ENCODE measurements around the gene USP4.
A peak's percentile ranks its signal among the peaks of the same experiment; 100 is the strongest.
"Not testable (repeated sequence)": the region's sequence is repeated elsewhere in the genome, so short reads cannot be mapped to it uniquely, and the experiment has no call there.

The USP4 gene

DNA sequence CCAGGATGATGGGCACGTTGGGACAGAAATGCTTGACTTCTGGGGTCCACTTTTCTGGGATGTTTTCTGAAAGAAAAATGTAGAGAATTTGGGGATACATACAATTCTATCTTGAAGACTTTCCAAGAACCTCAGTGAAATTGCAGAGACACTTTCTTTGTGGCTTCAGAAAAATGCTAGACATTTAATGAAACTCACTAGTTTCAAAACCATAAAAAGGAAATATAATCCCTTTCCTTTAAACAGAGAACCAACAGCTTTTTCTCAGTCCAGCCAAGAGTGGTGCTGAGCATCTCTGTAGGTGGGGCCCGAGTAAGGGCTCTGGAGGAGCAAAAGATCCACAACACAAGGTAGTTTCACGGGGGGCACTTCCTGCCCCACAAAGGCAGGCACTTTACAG is 22.7 kb upstream of the USP4 start:
- Histone ChIP-seq H3K4me3 (ENCODE audit: low read depth, low read length) (no peak overlapping the region), H3K36me3 (ENCODE audit: control insufficient read depth, insufficient read depth, low read length) (peaks cover 29% of the 10 kb centered on the region)

DNA sequence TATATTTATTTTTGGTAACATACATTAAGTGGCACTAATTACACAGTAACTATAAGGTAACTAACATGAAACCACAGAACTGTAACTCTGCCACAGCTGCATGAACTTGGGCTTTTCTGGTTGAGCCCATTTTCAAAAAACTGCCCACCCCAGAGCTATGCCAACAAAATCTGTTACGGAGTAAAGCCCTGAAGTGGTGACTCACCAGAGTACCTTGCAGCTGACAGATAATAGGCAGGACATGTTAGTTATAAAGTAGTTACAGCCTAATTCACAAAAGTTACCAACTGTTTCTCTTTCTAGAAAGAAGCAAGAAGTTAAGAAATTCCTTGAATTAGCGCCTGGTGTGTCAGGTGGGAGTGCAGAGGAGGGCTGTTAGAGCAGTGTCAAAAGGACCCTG is 19.8 kb upstream of the USP4 start:
- Histone ChIP-seq H3K27me3 (ENCODE audit: control insufficient read depth, insufficient read depth, low read length) (no peaks in the 10 kb centered on the region), H3K9ac (ENCODE audit: low read depth, low read length) (no peak overlapping the region), H3K36me3 (ENCODE audit: control insufficient read depth, insufficient read depth, low read length) (peaks cover 30% of the 10 kb centered on the region), H3K4me3 (ENCODE audit: low read depth, low read length) (no peak overlapping the region), H3K9me3 (ENCODE audit: control insufficient read depth, insufficient read depth, low read length) (no peaks in the 10 kb centered on the region), H3K4me1 (ENCODE audit: control insufficient read depth, insufficient read depth, low read length) (no peaks in the 10 kb centered on the region)

More for the DNA sequence above, 22.7 kb upstream of the USP4 start:
- Histone ChIP-seq H3K9me3 (ENCODE audit: control insufficient read depth, insufficient read depth, low read length) (no peaks in the 10 kb centered on the region), H3K9ac (ENCODE audit: low read depth, low read length) (no peak overlapping the region), H3K4me1 (ENCODE audit: control insufficient read depth, insufficient read depth, low read length) (no peaks in the 10 kb centered on the region), H3K27me3 (ENCODE audit: control insufficient read depth, insufficient read depth, low read length) (no peaks in the 10 kb centered on the region)

DNA sequence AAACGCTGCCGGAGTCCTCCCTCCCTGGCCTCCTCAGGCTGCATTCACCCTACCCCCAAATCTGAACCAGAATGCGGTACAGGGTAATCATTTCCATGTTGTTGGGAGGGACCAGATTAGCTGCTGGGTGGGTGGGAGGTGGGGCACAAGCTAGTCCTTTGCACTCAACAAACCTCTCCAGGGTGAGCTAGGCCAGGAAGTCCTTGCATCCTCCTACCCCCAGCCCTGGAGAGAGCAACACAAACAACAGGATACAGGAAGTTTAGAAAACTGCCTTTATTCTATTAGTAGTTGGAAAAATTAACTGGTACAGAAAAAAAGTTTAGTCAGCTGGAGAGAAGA is 19.0 kb upstream of the USP4 start:
- H3K4me1 ChIP-seq (ENCODE audit: control insufficient read depth, insufficient read depth, low read length): no peaks in the 10 kb centered on the region
- peaks cover 30% of the 10 kb centered on the region for H3K36me3 ChIP-seq (ENCODE audit: control insufficient read depth, insufficient read depth, low read length)
- peak overlapping the region; percentile 89 for H3K4me3 ChIP-seq (ENCODE audit: low read depth, low read length)
- H3K27me3 ChIP-seq (ENCODE audit: control insufficient read depth, insufficient read depth, low read length): no peaks in the 10 kb centered on the region
- H3K9me3 ChIP-seq (ENCODE audit: control insufficient read depth, insufficient read depth, low read length): no peaks in the 10 kb centered on the region
- peak overlapping the region; percentile 61 for H3K9ac ChIP-seq (ENCODE audit: low read depth, low read length)

DNA sequence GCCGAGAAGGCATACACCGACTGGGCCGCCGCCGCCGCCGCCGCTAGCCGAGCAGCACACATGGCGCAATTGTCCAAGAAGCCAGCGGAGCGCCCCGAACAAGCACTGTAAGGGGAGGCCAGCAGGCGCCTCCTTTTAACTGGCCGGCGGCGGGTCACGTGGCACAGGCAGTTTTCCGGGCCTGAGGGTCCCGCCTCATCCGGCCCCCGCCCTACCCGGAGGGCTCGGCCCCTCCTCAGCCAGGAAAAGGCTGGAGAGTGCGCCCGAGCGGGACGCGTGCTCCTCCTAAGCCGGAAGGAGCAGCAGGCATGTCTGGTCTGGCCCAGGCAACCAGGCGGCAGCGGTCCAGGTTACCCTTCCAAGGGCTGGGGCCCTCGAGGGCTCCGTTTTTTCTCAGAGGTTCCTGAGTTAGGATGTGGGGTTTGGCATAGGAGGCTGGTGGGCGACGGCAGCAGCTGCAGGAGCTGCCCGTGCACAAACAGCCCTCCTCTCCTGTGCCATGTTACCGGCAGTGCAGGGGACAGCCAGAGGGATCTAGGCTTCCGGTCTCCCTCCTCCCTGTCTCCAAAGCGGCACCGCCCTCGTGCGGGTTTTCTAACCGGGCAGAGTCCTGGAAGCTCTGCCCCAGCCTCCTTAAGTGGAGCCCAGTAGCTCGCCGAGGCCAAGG is 18.5 kb upstream of the USP4 start, which contains the start of gene GPX1:
TSS of gene GPX1 (minus strand) at position 137 of the 667 bp plus-strand sequence. CDS start at position 62, 75 bp downstream.
- Histone ChIP-seq H3K9me3 (ENCODE audit: control insufficient read depth, insufficient read depth, low read length) (no peaks in the 10 kb centered on the region), H3K4me1 (ENCODE audit: control insufficient read depth, insufficient read depth, low read length) (no peaks in the 10 kb centered on the region), H3K4me3 (ENCODE audit: low read depth, low read length) (peak within 1 kb of the TSS; percentile 89), H3K27me3 (ENCODE audit: control insufficient read depth, insufficient read depth, low read length) (no peaks in the 10 kb centered on the region), H3K36me3 (ENCODE audit: control insufficient read depth, insufficient read depth, low read length) (peaks cover 30% of the 10 kb centered on the region), H3K9ac (ENCODE audit: low read depth, low read length) (peak within 1 kb of the TSS; percentile 93)

DNA sequence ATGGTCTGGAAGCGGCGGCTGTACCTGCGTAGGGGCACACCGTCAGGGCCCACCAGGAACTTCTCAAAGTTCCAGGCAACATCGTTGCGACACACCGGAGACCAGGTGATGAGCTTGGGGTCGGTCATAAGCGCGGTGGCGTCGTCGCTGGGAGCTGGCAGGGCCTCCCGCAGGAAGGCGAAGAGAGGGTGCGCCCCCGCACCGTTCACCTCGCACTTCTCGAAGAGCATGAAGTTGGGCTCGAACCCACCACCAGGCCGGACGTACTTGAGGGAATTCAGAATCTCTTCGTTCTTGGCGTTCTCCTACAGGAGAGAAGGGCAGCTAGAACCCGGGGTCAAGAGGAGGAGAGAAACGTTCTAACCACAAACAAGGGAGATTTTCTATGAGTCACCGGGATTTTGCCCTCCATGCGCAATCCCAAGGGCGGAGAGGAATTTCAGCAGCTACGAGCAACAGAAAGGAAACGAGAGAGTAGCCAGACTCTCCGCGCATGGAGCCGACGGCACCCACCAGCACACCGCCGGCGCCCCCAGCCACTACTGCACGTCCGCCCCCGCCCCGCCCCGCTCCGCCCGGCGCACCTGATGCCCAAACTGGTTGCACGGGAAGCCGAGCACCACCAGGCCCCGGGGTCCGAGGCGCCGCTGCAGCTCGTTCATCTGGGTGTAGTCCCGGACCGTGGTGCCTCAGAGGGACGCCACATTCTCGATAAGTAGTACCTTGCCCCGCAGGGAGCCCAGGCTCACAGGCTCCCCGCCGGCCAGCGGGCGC is 17.8 kb upstream of the USP4 start:
- not testable (repeated sequence) for H3K27me3 ChIP-seq (ENCODE audit: control insufficient read depth, insufficient read depth, low read length); H3K4me1 ChIP-seq (ENCODE audit: control insufficient read depth, insufficient read depth, low read length)
- peaks cover 25% of the 10 kb centered on the region for H3K36me3 ChIP-seq (ENCODE audit: control insufficient read depth, insufficient read depth, low read length)

DNA sequence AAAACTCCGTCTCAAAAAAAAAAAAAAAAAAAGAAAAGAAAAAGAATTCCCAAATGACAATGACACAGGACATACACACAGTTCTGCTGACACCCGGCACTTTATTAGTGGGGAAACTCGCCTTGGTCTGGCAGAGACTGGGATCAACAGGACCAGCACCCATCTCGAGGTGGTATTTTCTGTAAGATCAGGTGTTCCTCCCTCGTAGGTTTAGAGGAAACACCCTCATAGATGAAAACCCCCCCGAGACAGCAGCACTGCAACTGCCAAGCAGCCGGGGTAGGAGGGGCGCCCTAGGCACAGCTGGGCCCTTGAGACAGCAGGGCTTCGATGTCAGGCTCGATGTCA is 17.2 kb upstream of the USP4 start:
- H3K36me3 ChIP-seq (ENCODE audit: control insufficient read depth, insufficient read depth, low read length): peaks cover 20% of the 10 kb centered on the region
- H3K9me3 ChIP-seq (ENCODE audit: control insufficient read depth, insufficient read depth, low read length); H3K9ac ChIP-seq (ENCODE audit: low read depth, low read length); H3K27me3 ChIP-seq (ENCODE audit: control insufficient read depth, insufficient read depth, low read length); H3K4me1 ChIP-seq (ENCODE audit: control insufficient read depth, insufficient read depth, low read length): not testable (repeated sequence)
- H3K4me3 ChIP-seq (ENCODE audit: low read depth, low read length): peak overlapping the region; percentile 89

More for the DNA sequence above, 17.8 kb upstream of the USP4 start:
- Histone ChIP-seq H3K9ac (ENCODE audit: low read depth, low read length) (peak overlapping the region; percentile 93), H3K4me3 (ENCODE audit: low read depth, low read length) (peak overlapping the region; percentile 89)
- not testable (repeated sequence) for H3K9me3 ChIP-seq (ENCODE audit: control insufficient read depth, insufficient read depth, low read length)

DNA sequence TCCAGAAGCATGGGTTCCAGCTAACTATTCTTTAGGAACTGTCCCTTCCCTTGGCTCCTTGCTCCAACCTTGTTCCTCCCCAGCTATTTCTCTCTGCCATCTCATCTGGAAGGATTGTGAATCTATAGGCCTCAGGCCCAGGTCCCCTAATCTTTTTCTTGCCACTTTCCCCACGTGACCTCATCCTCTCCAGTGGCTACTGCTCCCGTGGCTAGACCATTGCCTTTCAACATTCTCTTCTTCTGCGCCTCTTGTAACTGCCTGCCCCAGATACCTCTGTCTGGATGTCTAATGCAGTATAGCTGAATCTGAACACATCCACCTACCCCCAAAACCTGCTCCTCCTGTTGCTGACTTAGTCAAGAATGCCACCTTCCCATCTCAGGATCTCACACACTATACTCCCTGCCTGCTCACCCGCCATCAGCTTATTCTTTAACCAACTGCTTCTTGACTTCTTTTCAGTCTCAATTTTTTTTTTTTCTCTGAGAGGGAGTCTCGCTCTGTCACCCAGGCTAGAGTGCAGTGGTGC is 13.1 kb upstream of the USP4 start:
- peaks cover 5% of the 10 kb centered on the region for H3K36me3 ChIP-seq (ENCODE audit: control insufficient read depth, insufficient read depth, low read length)
- no peaks in the 10 kb centered on the region for H3K27me3 ChIP-seq (ENCODE audit: control insufficient read depth, insufficient read depth, low read length)
- no peak overlapping the region for H3K4me3 ChIP-seq (ENCODE audit: low read depth, low read length)
- no peaks in the 10 kb centered on the region for H3K9me3 ChIP-seq (ENCODE audit: control insufficient read depth, insufficient read depth, low read length)
- H3K4me1 ChIP-seq (ENCODE audit: control insufficient read depth, insufficient read depth, low read length): no peaks in the 10 kb centered on the region
- H3K9ac ChIP-seq (ENCODE audit: low read depth, low read length): no peak overlapping the region

DNA sequence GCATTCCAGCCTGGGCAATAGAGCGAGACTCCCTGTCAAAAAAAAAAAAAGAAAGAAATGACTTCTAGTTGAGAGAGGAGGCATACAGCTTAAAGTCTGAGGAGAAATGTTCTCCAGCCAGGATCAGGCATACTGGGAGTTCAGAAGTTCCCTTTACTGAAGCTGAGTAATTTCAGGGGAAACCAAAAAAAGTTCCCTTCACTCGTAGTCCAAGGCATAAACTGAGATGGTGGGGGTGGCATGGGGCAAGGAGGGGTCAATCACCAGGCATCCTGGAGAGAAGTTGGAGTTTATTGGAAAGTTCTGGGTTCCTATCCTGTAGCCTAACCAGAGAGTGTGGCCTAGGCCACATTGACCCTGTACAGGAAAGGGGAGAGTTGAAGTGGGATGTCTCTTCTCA is 12.4 kb upstream of the USP4 start:
- H3K9me3 ChIP-seq (ENCODE audit: control insufficient read depth, insufficient read depth, low read length): no peaks in the 10 kb centered on the region
- H3K27me3 ChIP-seq (ENCODE audit: control insufficient read depth, insufficient read depth, low read length): no peaks in the 10 kb centered on the region
- H3K9ac ChIP-seq (ENCODE audit: low read depth, low read length): no peak overlapping the region
- H3K36me3 ChIP-seq (ENCODE audit: control insufficient read depth, insufficient read depth, low read length): peaks cover 5% of the 10 kb centered on the region
- H3K4me1 ChIP-seq (ENCODE audit: control insufficient read depth, insufficient read depth, low read length): no peaks in the 10 kb centered on the region
- no peak overlapping the region for H3K4me3 ChIP-seq (ENCODE audit: low read depth, low read length)

DNA sequence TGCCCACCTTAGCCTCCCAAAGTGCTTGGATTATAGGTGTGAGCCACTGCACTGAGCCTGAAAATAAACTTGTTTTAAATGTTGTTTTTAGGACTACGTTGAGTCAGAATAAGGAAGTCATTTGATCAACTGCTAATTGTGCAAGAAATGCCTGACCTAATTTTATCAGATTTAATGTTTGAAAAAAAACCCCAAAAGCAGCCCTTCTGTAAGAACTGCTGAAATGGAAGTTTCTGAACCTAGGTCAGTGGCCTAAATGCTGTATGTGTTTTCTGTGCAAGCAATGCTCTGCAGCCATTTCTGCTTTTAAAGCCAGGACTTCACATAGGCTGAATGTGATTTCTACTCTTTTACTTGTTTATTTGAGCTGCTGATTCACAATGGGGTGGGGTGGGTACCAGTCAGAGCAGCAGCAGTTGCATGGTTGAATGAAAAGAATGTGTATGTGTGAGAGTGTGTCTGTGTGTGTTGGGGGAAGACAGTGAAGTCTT is 11.7 kb upstream of the USP4 start:
- no peaks in the 10 kb centered on the region for H3K4me1 ChIP-seq (ENCODE audit: control insufficient read depth, insufficient read depth, low read length)
- H3K9me3 ChIP-seq (ENCODE audit: control insufficient read depth, insufficient read depth, low read length): no peaks in the 10 kb centered on the region
- H3K27me3 ChIP-seq (ENCODE audit: control insufficient read depth, insufficient read depth, low read length): no peaks in the 10 kb centered on the region
- H3K4me3 ChIP-seq (ENCODE audit: low read depth, low read length): no peak overlapping the region
- peaks cover 5% of the 10 kb centered on the region for H3K36me3 ChIP-seq (ENCODE audit: control insufficient read depth, insufficient read depth, low read length)
- no peak overlapping the region for H3K9ac ChIP-seq (ENCODE audit: low read depth, low read length)

DNA sequence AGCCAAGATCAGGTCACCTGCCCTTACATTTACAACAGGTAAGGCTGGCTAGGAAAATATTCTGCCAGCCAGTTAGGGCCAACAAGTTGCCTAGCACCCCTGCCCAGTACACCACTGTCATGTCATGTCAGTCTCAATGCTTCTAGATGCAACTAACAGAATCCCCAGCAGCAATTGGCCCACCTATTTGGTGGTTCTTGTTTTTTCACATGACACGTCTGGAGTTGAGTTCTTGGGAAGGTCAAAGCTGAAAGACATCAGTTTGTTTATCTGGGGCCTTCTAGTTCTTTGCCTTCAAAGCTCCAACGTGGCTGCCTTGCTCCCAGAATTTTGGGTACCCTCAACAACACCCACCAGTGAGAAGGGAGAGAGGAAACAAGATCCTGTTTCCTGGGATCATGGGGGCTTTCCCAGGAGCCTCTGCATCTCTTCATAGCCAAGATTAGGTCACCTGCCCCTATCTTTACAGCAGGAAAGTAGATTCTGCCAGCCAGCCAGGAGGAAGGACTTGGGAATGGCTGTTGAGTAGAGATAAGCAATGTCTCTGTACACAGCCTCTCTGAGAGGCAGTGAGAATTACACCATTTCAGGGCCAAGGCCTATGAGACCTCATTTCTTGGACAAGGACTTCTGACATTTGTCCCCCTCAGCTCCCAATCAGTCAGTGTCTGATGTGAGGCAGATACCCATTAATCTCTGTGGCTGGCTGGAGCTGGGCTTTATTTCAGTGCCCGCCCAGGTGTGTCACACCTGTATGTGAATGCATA is 9.7 kb upstream of the USP4 start:
- Histone ChIP-seq H3K4me3 (ENCODE audit: low read depth, low read length) (no peak overlapping the region), H3K9me3 (ENCODE audit: control insufficient read depth, insufficient read depth, low read length) (no peaks in the 10 kb centered on the region), H3K27me3 (ENCODE audit: control insufficient read depth, insufficient read depth, low read length) (no peaks in the 10 kb centered on the region), H3K36me3 (ENCODE audit: control insufficient read depth, insufficient read depth, low read length) (no peaks in the 10 kb centered on the region), H3K9ac (ENCODE audit: low read depth, low read length) (no peak overlapping the region), H3K4me1 (ENCODE audit: control insufficient read depth, insufficient read depth, low read length) (no peaks in the 10 kb centered on the region)

DNA sequence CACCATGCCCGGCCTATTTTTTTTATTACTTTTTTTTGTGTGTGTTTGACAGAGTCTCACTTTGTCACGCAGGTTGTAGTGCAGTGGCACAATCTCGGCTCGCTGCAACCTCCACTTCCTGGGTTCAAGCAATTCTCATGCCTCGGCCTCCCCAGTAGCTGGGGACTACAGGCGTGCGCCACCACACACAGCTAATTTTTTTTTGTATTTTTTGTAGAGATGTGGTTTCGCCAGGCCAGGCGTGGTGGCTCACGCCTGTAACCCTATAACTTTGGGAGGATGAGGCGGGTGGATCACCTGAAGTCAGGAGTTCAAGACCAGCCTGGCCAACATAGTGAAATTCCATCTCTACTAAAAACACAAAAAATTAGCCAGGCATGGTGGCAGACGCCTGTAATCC is 8.5 kb upstream of the USP4 start:
- H3K27me3 ChIP-seq (ENCODE audit: control insufficient read depth, insufficient read depth, low read length); H3K9me3 ChIP-seq (ENCODE audit: control insufficient read depth, insufficient read depth, low read length); H3K4me3 ChIP-seq (ENCODE audit: low read depth, low read length); H3K9ac ChIP-seq (ENCODE audit: low read depth, low read length); H3K36me3 ChIP-seq (ENCODE audit: control insufficient read depth, insufficient read depth, low read length); H3K4me1 ChIP-seq (ENCODE audit: control insufficient read depth, insufficient read depth, low read length): not testable (repeated sequence)
